RWPE1 (cell line): ENCODE results near the gene ABLIM2.

ENCODE experiments used
- CTCF ChIA-PET: fragments of 350-600 bp; sonication (Branson Sonifier 250); formaldehyde crosslinking; extraction: SDS; loops from one replicate; lab custom pipeline; 2021; lab: Yijun Ruan, JAX
- POLR2A ChIA-PET: fragments of 400-600 bp; formaldehyde crosslinking; extraction: SDS; loops from one replicate; lab custom pipeline; 2020; ENCODE audit warnings: antibody characterized with exemption; ENCODE audit not compliant: low non-redundant PET; lab: Yijun Ruan, JAX
- DNase-seq: peaks from one replicate; pipeline ENCODE4 v3.0.0; 2012; ENCODE audit warnings: low spot score
- H3K27ac ChIP-seq: fragments of 450-650 bp; 2 replicates; pipeline ENCODE4 v1.5.1; 2017
- TF ChIP-seq, protein P1 (sequence below): fragments of 450-650 bp; conservative IDR thresholded peaks from 2 replicates; pipeline ENCODE4 v1.5.1; 2017; ENCODE audit warnings: low read depth, mild to moderate bottlenecking

ABLIM2 gene

DNA sequence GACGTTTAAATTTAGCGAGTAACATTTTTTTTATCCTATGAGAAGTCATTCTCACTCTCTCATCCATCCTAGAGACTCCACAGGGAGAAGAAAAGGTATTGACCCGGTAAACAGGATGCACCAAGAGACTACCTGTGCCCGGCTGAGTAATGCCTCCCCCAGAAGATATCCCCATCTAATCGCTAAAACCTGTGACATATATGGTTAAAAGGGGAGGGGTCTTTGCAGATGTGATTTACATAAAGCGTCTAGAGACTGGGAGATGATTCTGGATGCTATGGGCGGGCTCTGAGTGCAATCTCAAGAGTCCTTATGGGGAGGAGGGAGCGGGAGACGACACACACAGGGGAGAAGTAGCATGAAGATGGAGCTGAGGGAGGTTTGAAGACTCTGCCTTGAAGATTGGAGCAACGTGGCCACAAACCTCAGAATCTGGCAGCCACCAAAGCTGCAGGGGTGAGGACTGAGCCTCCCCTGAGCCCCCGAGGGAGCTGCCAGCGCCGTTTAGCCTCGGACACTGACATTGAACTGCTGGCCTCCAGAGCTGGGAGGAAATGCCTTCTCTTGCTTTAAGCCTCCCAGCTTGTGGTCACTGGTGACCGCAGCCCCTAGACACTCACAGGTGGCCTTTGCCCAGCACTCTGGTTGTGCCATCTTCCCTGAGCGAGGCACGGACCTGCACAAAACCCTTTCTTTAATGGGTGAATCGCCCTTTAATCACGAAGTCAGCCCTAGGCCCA, 11.2 kb downstream of the ABLIM2 start:
- CTCF ChIA-PET: no interaction called here
- POLR2A ChIA-PET: no interaction called here
- TF ChIP-seq, protein P1, sequence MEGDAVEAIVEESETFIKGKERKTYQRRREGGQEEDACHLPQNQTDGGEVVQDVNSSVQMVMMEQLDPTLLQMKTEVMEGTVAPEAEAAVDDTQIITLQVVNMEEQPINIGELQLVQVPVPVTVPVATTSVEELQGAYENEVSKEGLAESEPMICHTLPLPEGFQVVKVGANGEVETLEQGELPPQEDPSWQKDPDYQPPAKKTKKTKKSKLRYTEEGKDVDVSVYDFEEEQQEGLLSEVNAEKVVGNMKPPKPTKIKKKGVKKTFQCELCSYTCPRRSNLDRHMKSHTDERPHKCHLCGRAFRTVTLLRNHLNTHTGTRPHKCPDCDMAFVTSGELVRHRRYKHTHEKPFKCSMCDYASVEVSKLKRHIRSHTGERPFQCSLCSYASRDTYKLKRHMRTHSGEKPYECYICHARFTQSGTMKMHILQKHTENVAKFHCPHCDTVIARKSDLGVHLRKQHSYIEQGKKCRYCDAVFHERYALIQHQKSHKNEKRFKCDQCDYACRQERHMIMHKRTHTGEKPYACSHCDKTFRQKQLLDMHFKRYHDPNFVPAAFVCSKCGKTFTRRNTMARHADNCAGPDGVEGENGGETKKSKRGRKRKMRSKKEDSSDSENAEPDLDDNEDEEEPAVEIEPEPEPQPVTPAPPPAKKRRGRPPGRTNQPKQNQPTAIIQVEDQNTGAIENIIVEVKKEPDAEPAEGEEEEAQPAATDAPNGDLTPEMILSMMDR: no peak
- H3K27ac ChIP-seq: no peak overlapping the region
- DNase-seq: no peak

DNA sequence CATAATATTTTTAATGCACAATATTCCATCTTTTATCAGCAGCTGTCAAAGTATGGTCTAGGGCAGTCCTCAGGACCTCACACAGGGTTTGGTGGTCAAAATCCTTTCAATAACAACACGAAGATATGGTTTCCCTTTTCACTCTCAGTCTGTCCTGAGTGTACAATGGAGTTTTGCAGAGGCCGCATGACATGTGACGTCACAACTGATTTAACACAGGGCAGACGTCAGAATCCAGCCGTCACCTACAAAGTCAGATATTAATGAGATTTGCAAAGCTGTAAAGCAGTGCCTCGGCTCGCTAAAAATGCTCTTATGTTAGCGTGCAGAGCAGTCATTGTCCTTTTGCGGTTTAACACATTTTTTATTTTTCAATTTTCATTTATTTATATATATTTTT, 12.5 kb downstream of the ABLIM2 start:
- ChIA-PET CTCF (interaction anchor here (0.7 kb wide), 1 partner anchor 11 kb away, joined by 3 read pairs; no protein-coding TSS in a partner anchor), POLR2A (no interaction called here)
- DNase-seq: no peak
- no peak overlapping the region for H3K27ac ChIP-seq
- TF ChIP-seq, protein P1: no peak

DNA sequence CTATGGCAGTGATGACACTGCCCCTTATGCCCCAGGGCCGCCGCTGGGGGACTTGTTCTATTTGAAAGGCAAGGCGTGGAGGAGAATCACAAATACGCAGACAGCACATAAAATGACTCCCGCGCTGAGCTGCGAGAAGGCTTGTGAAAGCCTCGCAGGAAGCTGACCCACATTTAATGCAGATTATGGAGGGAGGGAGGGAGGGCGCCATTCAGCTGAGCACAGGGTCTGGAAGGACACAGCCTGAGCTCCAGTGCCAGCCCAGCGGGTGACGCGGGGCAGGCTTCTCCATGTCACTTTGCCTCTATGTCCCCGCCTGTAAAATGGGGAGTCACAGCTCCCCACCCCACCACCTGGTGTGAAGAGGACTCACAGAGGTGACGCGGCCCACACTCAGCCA, 14.3 kb downstream of the ABLIM2 start:
- H3K27ac ChIP-seq: no peak overlapping the region
- DNase-seq: no peak
- TF ChIP-seq, protein P1: no peak
- POLR2A ChIA-PET: no interaction called here
- CTCF ChIA-PET: no interaction called here

DNA sequence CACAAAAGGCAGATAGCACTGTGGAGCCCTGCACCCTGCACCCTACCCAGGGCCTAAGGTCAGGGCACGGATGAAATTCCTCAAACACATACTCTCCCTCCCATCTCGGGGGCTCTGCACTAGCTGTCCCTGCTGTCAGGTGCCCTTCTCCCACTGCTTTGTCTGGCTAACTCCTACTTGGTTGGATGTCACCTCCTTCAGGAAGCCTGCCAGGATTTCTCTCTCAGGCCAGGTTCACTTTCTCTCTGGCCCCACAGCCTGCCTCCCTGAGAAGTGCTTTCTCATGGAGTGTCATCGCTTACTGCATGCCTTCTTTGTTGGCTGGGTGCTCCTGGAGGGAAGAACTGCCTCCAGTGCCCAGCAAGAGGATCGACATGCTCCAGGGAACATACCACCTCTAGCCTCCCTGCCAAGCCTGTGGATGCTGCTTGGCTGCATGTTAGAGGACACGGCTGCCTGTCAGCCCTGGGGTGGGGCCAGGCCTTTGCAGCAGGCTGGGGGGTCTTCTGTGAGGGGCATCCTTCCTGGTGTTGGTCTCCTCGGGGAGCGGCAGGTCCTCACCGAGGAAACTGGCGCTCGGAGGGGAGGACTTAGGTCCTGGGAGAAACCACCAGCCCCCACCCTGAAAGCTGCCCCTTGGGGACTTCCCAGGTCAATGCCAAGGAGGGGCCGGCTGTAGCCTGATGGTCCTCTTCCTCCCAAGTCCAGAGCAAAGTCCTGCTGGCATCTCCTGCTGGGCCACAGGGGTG, 15.0 kb downstream of the ABLIM2 start:
- ChIA-PET POLR2A (no interaction called here), CTCF (no interaction called here)
- TF ChIP-seq, protein P1: no peak
- H3K27ac ChIP-seq: no peak overlapping the region
- no peak for DNase-seq

DNA sequence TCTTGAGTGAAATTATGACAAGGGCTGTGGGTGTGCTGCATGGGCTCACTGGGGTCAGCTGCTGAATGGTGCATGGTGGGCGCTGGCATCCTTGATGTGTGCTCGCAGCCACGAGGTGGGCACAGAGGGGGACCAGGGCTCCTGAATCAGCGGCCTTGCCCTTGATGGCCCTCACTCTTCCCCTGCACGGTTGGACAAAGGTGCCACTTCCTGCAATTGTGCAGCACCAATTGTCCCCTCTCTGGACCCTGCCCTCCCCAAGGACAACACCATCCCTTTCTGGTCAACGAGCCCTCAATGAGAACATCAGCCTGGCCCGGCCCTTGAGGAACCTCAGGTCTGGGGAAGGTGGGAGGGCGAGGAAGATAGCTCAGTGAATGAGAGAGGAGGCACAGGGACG, 16.1 kb downstream of the ABLIM2 start:
- CTCF ChIA-PET: no interaction called here
- no peak for DNase-seq
- POLR2A ChIA-PET: no interaction called here
- TF ChIP-seq, protein P1: no peak
- no peak overlapping the region for H3K27ac ChIP-seq

DNA sequence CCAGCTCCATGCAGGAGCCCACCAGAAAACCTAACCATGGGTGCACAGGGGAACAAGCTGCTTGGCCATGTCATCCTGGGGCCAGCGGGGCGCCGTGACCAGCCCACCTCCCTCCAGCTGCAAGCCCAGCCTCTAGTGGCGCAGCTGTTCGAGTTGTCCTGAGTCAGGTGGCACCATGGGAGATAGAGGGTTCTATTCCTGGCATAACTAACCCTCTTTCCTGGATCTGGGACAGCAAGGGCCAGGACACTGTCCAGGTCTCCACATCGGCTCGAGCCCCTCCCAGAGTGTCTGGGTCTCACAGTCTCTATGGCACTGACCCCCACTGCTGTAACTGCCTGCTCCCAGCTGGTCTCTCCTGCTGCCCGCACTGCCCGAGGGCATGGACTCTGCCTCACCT, 16.7 kb downstream of the ABLIM2 start:
- POLR2A ChIA-PET: no interaction called here
- TF ChIP-seq, protein P1: no peak

More for the DNA sequence above, 16.7 kb downstream of the ABLIM2 start:
- no peak for DNase-seq
- no peak overlapping the region for H3K27ac ChIP-seq
- CTCF ChIA-PET: no interaction called here
